ENCODE data around the gene MYO18B.

MYO18B gene

GRCh38 chr22:25987948-25988347, 246.0 kb downstream of the MYO18B start:
- DNase-seq (ENCODE audit: low read depth), result peak; percentile 81
- TF ChIP-seq MYC (IDR thresholded peaks at IDR 0.05; ENCODE audit: low read depth, low read length), result no peak
- TF ChIP-seq POLR2A (IDR thresholded peaks at IDR 0.05; ENCODE audit: extremely low read depth, insufficient read length), result no peak
- TF ChIP-seq CTCF (IDR thresholded peaks at IDR 0.05; ENCODE audit: low read depth, low read length), result no peak
- TF ChIP-seq MAX (IDR thresholded peaks at IDR 0.05; ENCODE audit: low read depth, low read length), result no peak
- no peak overlapping the region for H3K4me3 ChIP-seq (ENCODE audit: low read depth, low read length)

- TF ChIP-seq MYC (IDR thresholded peaks at IDR 0.05; ENCODE audit: low read depth, low read length), result no peak
- TF ChIP-seq POLR2A (IDR thresholded peaks at IDR 0.05; ENCODE audit: extremely low read depth, insufficient read length), result no peak
- TF ChIP-seq MAX (IDR thresholded peaks at IDR 0.05; ENCODE audit: low read depth, low read length), result no peak
- no peak for TF ChIP-seq CTCF (IDR thresholded peaks at IDR 0.05; ENCODE audit: low read depth, low read length)
- DNase-seq (ENCODE audit: low read depth), result no peak
- H3K4me3 ChIP-seq (ENCODE audit: low read depth, low read length), result no peak overlapping the region
Measured at GRCh38 chr22:25990940-25991339, 249.0 kb downstream of the MYO18B start.

GRCh38 chr22:25992331-25992730, 250.3 kb downstream of the MYO18B start:
- no peak for TF ChIP-seq CTCF (IDR thresholded peaks at IDR 0.05; ENCODE audit: low read depth, low read length)
- TF ChIP-seq MYC (IDR thresholded peaks at IDR 0.05; ENCODE audit: low read depth, low read length), result no peak
- no peak for TF ChIP-seq MAX (IDR thresholded peaks at IDR 0.05; ENCODE audit: low read depth, low read length)
- no peak for TF ChIP-seq POLR2A (IDR thresholded peaks at IDR 0.05; ENCODE audit: extremely low read depth, insufficient read length)
- no peak overlapping the region for H3K4me3 ChIP-seq (ENCODE audit: low read depth, low read length)
- no peak for DNase-seq (ENCODE audit: low read depth)

DNA sequence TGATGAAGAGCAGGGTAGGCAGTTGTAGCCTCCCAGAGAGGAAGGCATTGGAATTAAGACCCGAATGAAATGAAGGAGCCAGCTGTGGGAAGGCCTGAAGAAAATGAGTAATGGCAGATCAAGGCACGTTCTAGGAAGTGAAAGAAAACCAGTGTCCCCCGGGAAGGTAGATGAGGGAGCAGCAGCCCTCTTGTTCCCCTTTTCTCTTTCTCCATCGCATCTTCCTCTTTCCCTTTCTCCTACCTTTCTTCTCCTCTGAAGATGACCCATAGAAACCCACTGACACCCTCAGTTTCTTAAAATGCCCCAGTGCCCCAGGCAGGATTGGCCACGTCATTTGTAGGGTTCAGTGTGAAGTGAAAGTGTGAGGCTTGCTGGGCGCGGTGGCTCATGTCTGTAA, 254.7 kb downstream of the MYO18B start:
- DNase-seq (ENCODE audit: low read depth), result peak; percentile 60
- TF ChIP-seq POLR2A (IDR thresholded peaks at IDR 0.05; ENCODE audit: extremely low read depth, insufficient read length) (no peak), CTCF (IDR thresholded peaks at IDR 0.05; ENCODE audit: low read depth, low read length) (no peak), MAX (IDR thresholded peaks at IDR 0.05; ENCODE audit: low read depth, low read length) (no peak), MYC (IDR thresholded peaks at IDR 0.05; ENCODE audit: low read depth, low read length) (no peak)
- H3K4me3 ChIP-seq (ENCODE audit: low read depth, low read length), result no peak overlapping the region

- no peak for DNase-seq (ENCODE audit: low read depth)
- no peak for TF ChIP-seq MAX (IDR thresholded peaks at IDR 0.05; ENCODE audit: low read depth, low read length)
- no peak for TF ChIP-seq MYC (IDR thresholded peaks at IDR 0.05; ENCODE audit: low read depth, low read length)
- no peak for TF ChIP-seq CTCF (IDR thresholded peaks at IDR 0.05; ENCODE audit: low read depth, low read length)
- TF ChIP-seq POLR2A (IDR thresholded peaks at IDR 0.05; ENCODE audit: extremely low read depth, insufficient read length), result no peak
- no peak overlapping the region for H3K4me3 ChIP-seq (ENCODE audit: low read depth, low read length)
Measured at GRCh38 chr22:25997886-25998775, 256.1 kb downstream of the MYO18B start.

Data from NB4 (cell line).